Uterus (tissue), 4 donors: ENCODE data around the gene NAPEPLD. TPM values are rescaled to one million over a fixed set of nuclear protein-coding genes. Genes with fewer than 3 reads are reported as not detected.
"Not testable (repeated sequence)": the region's sequence is repeated elsewhere in the genome, so short reads cannot be mapped to it uniquely, and the experiment has no call there.

Experiments
- DNase-seq, 2 donors: peaks; one replicate each; pipeline ENCODE4 v3.0.0-alpha.2; 2019 to 2020
- H3K27ac ChIP-seq, 2 donors: fragments of 200-600 bp; sonication (generic); 1 replicate in 1 of 2; 2 replicates in 1 of 2; pipeline ENCODE4 v1.5.1; 2016 to 2018
- H3K27me3 ChIP-seq, 2 donors: fragments of 200-600 bp; sonication (generic); one replicate each; pipeline ENCODE4 v1.5.1; 2018 to 2019; ENCODE audit warnings: control low read depth in 1 of 2
- H3K36me3 ChIP-seq, 2 donors: fragments of 200-600 bp; sonication (generic); one replicate each; pipeline ENCODE4 v1.5.1; 2019; ENCODE audit warnings: control low read depth in 1 of 2
- H3K4me1 ChIP-seq, 2 donors: fragments of 200-600 bp; sonication (generic); one replicate each; pipeline ENCODE4 v1.5.1; 2018 to 2019; ENCODE audit warnings: control low read depth in 1 of 2
- H3K4me3 ChIP-seq, 2 donors: fragments of 200-600 bp; sonication (generic); 1 replicate in 1 of 2; 2 replicates in 1 of 2; pipeline ENCODE4 v1.5.1; 2018 to 2019; ENCODE audit warnings: mild to moderate bottlenecking in 1 of 2
- H3K9me3 ChIP-seq, 2 donors: fragments of 200-600 bp; sonication (generic); one replicate each; pipeline ENCODE4 v1.5.1; 2019; ENCODE audit warnings: control low read depth in 1 of 2
- POLR2A ChIP-seq, 2 donors: fragments of 450-650 bp; IDR thresholded peaks; one replicate each; pipeline ENCODE4 v1.6.1; 2016; ENCODE audit warnings: antibody characterized with exemption in 2 of 2, mild to moderate bottlenecking in 1 of 2, moderate library complexity in 1 of 2
- intact Hi-C: fragments of 100-400 bp; cut with DNase I; formaldehyde crosslinking; loops from one replicate; pipeline ENCODE4 v1.15.1; 2023; ENCODE audit warnings: low total_unique reads
- total RNA-seq, 4 donors: library from RNA; depleted of rRNA in 3 of 4; stranded (reverse); fragments of >200 nt in 3 of 4; gene quantifications; one replicate each; pipeline versions ENCODE4 v1.1.0 to v1.2.4, GENCODE V29; 2014 to 2023
- TF ChIP-seq, protein P1 (sequence below), 4 experiments: fragments of 200-600 bp in 2 of 4; fragments of 450-650 bp in 2 of 4; sonication (generic) in 2 of 4; IDR thresholded peaks; one replicate each; pipeline ENCODE4 v1.5.1; 2016 to 2019; ENCODE audit warnings: antibody characterized with exemption in 4 of 4, mild to moderate bottlenecking in 2 of 4, moderate library complexity in 1 of 4
- donor health status: DM: yes; HTN: yes; CAD: no.

NAPEPLD gene
- total RNA-seq = 10 to 100 TPM; 11.0 to 79.4 (median 31.1) TPM

DNA sequence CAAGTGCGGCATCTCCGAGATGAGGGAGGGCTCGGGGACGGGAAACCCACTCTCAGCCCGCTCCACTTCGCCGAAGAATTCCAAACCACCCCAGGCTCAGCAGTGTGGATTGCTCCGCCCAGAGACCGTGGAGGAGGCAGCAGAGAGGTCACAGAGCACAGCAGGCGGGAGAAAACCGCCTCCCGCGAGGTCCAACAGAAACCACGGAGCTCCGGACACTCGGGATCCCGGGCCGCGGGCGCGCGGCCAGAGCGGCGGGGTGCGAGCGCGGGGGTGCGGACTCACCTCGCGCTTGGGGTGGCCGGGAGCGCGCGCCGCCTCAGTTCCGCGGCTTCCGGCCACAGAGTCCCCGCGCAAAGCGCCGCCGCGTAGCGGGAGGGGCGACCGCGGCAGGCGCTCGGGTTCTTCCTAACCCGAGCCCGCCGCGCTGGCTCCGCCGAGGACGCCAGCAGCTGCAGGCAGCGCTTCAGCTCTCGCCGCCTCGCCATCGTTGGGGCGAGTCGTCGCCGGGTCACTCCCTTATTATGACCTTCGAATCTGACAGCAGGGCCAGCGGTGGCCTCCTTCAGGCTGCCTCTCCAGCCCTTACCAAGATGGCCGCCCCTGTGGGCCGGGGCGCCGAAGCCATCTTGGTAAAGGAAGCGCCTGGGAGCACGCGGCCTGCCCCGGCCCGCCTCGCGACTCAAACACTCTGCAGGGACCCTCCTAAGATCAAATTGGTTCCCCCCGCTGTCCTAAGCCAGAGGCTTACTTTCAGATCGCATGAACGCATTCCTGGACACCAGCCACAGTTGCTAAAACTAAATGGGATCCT, at the start of gene NAPEPLD:
Gene NAPEPLD (minus strand): TSS at position 106 of the 814 bp plus-strand sequence. CDS start 20,323 bp downstream, outside the sequence.
- H3K9me3 ChIP-seq = no peaks in the 10 kb centered on the region
- no peaks in the 10 kb centered on the region for H3K27me3 ChIP-seq
- H3K4me3 ChIP-seq = peak within 1 kb of the TSS; percentile 65 to 74
- H3K36me3 ChIP-seq = no peaks in the 10 kb centered on the region
- TF ChIP-seq, protein P1, sequence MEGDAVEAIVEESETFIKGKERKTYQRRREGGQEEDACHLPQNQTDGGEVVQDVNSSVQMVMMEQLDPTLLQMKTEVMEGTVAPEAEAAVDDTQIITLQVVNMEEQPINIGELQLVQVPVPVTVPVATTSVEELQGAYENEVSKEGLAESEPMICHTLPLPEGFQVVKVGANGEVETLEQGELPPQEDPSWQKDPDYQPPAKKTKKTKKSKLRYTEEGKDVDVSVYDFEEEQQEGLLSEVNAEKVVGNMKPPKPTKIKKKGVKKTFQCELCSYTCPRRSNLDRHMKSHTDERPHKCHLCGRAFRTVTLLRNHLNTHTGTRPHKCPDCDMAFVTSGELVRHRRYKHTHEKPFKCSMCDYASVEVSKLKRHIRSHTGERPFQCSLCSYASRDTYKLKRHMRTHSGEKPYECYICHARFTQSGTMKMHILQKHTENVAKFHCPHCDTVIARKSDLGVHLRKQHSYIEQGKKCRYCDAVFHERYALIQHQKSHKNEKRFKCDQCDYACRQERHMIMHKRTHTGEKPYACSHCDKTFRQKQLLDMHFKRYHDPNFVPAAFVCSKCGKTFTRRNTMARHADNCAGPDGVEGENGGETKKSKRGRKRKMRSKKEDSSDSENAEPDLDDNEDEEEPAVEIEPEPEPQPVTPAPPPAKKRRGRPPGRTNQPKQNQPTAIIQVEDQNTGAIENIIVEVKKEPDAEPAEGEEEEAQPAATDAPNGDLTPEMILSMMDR (IDR thresholded peaks at IDR 0.05) = no peak
- peak; percentile 28 to 54 for TF ChIP-seq POLR2A (IDR thresholded peaks at IDR 0.05)
- H3K4me1 ChIP-seq = no peaks in the 10 kb centered on the region
- peak; percentile 83 to 86 for DNase-seq
- peak within 1 kb of the TSS; percentile 89 to 95 for H3K27ac ChIP-seq
- intact Hi-C loops = loop anchor here (10.0 kb wide), 1 partner anchor 74 kb away; the partner anchor contains the start of genes ARMC10 and FBXL13

DNA sequence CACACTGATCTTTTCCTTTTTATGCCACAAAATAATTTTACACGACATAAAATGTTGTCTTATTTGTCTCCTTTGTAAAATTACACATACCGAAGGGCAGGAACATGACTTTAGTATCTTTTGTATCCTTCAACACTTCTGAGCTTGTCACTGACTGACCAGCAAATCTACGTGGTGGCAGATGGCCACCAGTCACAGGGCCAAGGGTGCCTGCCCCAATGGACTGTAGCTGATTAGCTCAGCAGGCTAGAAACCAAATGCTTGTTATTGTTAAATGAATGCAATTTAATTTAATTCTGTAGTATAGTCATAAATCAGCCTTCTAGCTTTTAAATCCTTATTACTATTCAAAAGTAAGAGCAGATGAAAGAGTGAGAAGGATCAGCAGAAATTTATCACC, 49.2 kb upstream of the NAPEPLD start:
- H3K27ac ChIP-seq, H3K27me3 ChIP-seq, H3K36me3 ChIP-seq, intact Hi-C loops, H3K4me1 ChIP-seq, H3K4me3 ChIP-seq, H3K9me3 ChIP-seq, DNase-seq: not testable (repeated sequence)

DNA sequence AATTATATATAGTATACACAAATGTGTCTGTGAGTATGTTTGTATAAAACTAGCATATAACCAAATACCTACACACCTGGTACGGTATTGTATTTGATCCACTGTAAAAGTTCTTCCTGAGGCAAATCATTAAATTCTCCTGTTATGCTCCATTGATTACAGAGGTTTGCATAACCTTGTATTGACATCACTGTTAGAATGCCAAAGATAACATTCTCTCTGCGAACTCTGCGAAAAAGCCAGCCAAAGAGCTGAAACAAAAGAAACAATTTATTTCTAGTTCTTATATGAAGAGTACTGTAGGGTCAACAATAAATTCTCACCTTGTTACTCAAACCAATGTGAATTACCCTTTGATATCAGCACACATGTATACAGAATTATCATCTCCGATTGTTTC, 46.5 kb upstream of the NAPEPLD start:
- DNase-seq, H3K27me3 ChIP-seq, H3K36me3 ChIP-seq, H3K4me3 ChIP-seq, H3K9me3 ChIP-seq, H3K27ac ChIP-seq, intact Hi-C loops, H3K4me1 ChIP-seq: not testable (repeated sequence)

DNA sequence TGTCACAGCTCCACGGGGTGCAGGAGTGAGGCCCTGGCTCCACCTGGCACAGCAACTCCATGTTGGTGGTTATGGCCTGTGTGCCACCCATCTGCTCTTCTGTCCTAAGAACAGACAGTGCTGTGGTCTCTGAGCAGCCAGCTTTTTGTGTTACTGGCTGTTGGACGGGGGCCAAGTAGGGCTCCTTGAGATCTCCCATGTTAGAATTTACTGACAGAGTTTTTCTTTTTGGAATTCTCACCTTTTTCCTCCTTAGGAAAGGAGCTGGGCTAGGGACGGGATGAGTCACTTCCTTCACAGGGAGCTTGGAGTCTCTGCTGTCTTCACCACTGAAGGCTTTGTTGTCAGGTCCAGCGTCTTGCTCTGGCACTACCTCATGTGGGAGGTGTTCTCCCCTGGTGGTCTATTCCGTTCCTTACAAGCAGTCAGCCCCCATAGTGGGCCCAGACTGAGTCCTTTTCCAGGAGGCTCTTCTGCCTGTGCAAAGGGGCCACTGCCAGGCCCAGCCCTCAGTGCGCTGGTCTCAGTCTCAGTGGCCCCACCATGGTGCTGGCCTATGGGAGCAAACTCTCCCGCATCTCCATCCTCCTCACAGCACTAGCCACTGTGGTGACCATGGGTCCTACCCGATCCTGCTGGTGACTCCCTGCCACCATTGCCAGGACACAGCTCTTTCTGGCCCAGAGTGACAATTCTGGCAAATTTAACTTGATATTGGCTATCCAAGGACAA, 23.7 kb upstream of the NAPEPLD start:
- H3K27me3 ChIP-seq, H3K27ac ChIP-seq, intact Hi-C loops, DNase-seq, H3K9me3 ChIP-seq, H3K4me3 ChIP-seq, H3K36me3 ChIP-seq, H3K4me1 ChIP-seq: not testable (repeated sequence)

DNA sequence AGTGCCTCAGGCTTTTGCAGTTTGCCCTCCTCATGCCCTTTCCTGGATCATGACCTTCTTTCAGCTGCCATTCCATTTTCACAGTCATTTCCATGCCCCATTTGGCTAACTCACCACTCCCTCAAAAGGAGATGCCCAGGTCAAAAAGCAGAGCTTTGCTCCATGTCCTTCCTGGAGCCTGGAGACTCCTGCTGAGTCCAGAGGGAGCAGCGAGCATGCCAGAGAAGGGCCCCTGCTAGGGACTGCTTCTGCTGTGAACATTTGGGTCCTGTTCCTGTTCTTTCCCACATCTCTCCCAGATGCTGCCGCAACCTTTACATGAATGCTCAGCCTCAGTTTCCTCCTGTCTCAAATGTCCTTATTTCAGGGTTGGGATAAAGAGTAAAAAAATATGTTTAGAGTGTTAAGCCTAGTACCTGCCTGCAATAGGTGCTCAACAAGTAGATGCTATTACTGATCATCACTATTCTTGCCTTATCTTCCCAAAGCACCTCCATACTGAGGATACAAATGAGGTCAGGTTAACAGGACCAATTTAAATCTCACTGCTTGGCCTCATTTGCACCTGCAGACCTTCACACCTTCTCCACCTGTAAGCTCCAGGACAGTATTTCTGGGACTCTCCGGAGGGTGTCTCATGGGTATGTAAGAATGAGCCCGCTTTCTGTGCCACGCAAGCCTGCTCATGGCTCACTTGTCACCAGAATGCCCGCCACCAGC, 23.0 kb upstream of the NAPEPLD start:
- intact Hi-C loops, H3K36me3 ChIP-seq, H3K27me3 ChIP-seq, H3K4me1 ChIP-seq, DNase-seq, H3K9me3 ChIP-seq, H3K27ac ChIP-seq, H3K4me3 ChIP-seq: not testable (repeated sequence)

DNA sequence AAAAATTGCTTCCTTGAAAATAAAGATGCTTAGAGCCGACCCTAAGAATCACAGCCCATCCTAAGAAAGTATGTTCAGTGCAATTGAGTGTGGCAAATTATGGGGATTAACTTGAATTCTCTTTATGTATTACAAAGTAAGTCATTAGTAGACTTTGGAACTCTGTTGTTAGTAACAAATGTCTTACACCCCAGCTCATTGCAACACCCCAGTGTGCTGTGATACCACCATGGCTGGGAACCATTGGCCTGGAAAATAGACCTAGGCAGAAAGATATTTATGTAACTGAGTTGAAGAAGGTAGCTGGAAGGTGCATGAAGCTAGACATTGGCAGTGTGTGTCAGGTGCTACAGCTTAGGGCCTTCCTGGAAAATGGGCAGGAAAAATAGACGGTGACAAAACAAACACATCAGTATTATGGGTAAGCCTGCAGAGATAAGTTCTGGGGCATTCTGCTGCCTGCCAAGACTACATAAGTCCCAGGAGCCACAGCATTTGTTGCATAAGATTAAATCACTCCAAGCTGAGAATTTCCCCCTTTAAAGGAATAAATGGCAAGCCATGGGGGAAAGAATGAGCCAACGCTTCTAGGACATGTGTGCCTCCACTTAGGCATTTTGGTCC, 18.1 kb upstream of the NAPEPLD start:
- H3K36me3 ChIP-seq, H3K27ac ChIP-seq, DNase-seq, intact Hi-C loops, H3K4me3 ChIP-seq, H3K9me3 ChIP-seq, H3K4me1 ChIP-seq, H3K27me3 ChIP-seq: not testable (repeated sequence)

DNA sequence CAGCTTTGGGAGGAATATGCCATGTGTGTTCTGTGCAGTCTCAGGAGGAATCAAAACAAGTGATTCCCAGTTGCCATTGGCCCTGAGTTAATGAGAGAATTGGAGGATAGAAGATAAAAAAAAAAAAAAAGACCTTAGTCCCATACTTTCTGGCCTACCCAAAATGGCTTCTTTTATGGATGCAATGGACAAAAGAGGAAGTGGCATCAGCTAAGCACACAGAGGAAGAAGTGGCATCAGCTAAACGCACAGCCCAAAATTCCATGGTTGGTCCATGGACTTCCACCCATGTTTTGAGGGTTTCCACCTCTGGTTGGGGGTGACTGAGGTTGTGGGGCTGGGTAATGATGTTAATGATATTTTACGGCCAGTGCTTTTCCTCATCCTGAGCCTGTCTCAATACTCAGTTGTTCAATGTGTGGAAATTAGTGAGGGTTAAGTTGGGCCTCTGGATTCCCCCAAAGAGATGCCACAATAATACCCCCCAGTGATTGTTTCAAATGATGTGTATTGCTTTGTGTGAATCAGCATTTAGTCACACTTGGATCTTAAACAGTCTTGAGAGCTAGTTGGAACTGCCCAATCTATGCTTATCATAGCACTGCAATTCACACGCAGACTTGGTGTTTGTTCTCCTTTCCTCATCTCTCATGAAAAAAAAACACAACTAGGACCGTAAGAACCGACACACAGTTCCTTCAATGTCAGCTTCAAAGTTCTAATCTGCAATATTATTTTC, 14.4 kb upstream of the NAPEPLD start:
- not testable (repeated sequence) for DNase-seq

DNA sequence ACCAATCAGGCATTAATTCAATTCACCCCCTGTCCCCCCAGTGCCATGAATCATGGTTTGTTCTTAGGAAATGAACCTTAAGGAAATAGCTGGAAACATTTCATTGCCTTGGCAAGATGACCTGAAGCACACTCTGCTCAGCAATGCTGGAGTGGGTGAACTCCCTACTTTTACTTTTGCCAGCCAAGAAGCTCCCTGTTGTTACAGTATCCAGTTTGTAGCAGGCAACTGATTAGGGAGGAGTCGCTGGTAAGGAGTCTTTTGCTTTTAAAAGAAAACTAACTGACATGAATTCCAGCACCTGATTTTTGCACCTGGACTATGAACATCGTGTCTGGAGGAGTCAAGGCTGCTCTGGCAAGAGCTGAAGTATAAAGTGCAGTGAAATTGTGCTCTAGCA, 13.7 kb upstream of the NAPEPLD start:
- H3K4me1 ChIP-seq, H3K9me3 ChIP-seq, H3K27ac ChIP-seq, H3K4me3 ChIP-seq, H3K36me3 ChIP-seq, H3K27me3 ChIP-seq, intact Hi-C loops: not testable (repeated sequence)
- peak in 1 of 2 donors; percentile 22 for DNase-seq

More for the DNA sequence above, 14.4 kb upstream of the NAPEPLD start:
- H3K4me1 ChIP-seq, H3K4me3 ChIP-seq, H3K27me3 ChIP-seq, H3K36me3 ChIP-seq, H3K27ac ChIP-seq, H3K9me3 ChIP-seq, intact Hi-C loops: not testable (repeated sequence)

DNA sequence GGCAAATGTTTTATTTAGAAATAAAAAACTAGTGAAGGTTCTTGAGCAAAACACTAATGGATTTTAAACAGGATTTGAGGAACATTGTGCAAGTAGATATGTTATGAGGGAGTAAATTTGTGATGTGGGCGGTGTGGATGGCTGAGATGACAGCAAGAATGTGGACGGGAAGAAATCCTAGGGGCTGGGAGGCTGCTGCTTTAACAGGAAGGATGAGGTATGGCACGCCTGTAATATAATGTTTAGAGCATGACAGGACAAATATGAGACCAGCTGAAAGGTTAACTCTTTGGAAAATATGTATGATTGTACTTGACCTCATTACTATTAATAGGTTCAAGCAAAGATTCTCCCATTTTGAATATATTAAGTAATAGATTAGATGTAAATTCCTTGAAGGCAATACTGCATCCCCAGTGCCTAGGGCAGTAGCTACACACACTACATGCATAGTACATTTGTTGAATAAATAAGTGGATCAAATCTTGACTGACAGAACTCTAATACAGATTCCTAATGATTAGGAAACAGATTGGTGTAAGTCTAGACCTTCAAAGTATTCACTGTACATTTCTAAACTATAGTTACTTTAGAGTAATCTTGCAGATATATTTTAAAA, 13.2 kb upstream of the NAPEPLD start:
- intact Hi-C loops, H3K4me1 ChIP-seq, H3K27me3 ChIP-seq, H3K36me3 ChIP-seq, H3K4me3 ChIP-seq, H3K9me3 ChIP-seq: not testable (repeated sequence)
- H3K27ac ChIP-seq = peak overlapping the region in 1 of 2 donors; percentile 2
- peak in 1 of 2 donors; percentile 21 for DNase-seq

DNA sequence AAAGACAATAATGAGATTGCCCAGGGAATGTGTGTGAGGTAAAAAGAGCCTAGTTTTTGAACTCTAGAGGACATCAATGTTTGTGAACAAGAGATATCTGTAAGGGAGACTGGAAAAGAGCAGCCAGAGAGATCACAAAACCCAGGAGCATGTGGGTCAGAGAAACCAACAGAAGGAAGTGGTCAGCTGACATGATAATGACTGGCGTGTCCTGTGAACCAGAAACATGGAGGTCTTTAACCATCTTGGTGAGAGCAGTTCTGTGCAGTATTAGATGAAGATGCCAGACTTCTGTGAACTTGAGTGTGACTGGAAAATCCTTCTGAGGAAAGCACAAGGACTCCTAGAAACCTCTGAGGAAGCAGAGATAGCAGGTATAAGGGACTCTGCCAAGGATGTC, 10.2 kb upstream of the NAPEPLD start:
- H3K4me1 ChIP-seq, DNase-seq, H3K9me3 ChIP-seq, H3K4me3 ChIP-seq, intact Hi-C loops, H3K27me3 ChIP-seq, H3K27ac ChIP-seq, H3K36me3 ChIP-seq: not testable (repeated sequence)
